C4-2B (cell line): ENCODE measurements around the gene CARD10.

Experiments
- CTCF ChIP-seq: fragments of 450-650 bp; conservative IDR thresholded peaks from 2 replicates; pipeline ENCODE4 v1.5.1; 2017; ENCODE audit warnings: mild to moderate bottlenecking
- ZFX ChIP-seq: fragments of 450-650 bp; IDR thresholded peaks from 2 replicates; pipeline ENCODE4 v1.6.1; 2017

- TF ChIP-seq CTCF (no peak), ZFX (no peak)
Measured at GRCh38 chr22:37464181-37464580, 55.0 kb downstream of the CARD10 start.
